Adrenal gland (tissue), 12 donors: Measurements from ENCODE around the gene OPCML. TPM values are rescaled to one million over a fixed set of nuclear protein-coding genes. Genes with fewer than 3 reads are reported as not detected.

Experiments used
- DNase-seq, 7 donors: peaks; one replicate each; pipeline ENCODE4 v3.0.0-alpha.2; 2019 to 2020
- H3K27ac ChIP-seq, 5 donors: fragments of 200-600 bp; sonication (generic) in 4 of 5; 1 replicate in 3 of 5; 2 replicates in 2 of 5; pipeline versions ENCODE4 v1.5.1 to v1.8.0; 2016 to 2020; ENCODE audit warnings: mild to moderate bottlenecking in 1 of 5
- H3K27me3 ChIP-seq: fragments of 200-600 bp; 2 replicates; pipeline ENCODE4 v1.8.0; 2021
- H3K36me3 ChIP-seq, 2 donors: fragments of 200-600 bp; replicated peaks in 1 of 2; 1 replicate in 1 of 2; 2 replicates in 1 of 2; pipeline versions ENCODE4 v1.5.1 to v1.8.0; 2018 to 2022
- H3K4me1 ChIP-seq, 2 donors: fragments of 200-600 bp; replicated peaks in 1 of 2; 1 replicate in 1 of 2; 2 replicates in 1 of 2; pipeline versions ENCODE4 v1.5.1 to v1.8.0; 2018 to 2021
- H3K4me3 ChIP-seq, 4 donors: fragments of 200-600 bp; sonication (generic) in 3 of 4; one replicate each; pipeline ENCODE4 v1.5.1; 2016 to 2018
- H3K9me3 ChIP-seq, 3 donors: fragments of 200-600 bp; sonication (generic) in 1 of 3; replicated peaks in 1 of 3; 1 replicate in 2 of 3; 2 replicates in 1 of 3; pipeline versions ENCODE4 v1.5.1 to v1.8.0; 2016 to 2021
- CTCF ChIP-seq, 6 experiments: fragments of 450-650 bp in 4 of 6; fragments of 200-600 bp in 2 of 6; sonication (generic) in 1 of 6; IDR thresholded peaks; 1 replicate in 5 of 6; 2 replicates in 1 of 6; pipeline versions ENCODE4 v1.5.1 to v1.8.0; 2016 to 2021; ENCODE audit warnings: antibody characterized with exemption in 6 of 6, mild to moderate bottlenecking in 2 of 6, moderate library complexity in 1 of 6
- POLR2A ChIP-seq, 2 donors: fragments of 450-650 bp; IDR thresholded peaks; one replicate each; pipeline ENCODE4 v1.6.1; 2017; ENCODE audit warnings: antibody characterized with exemption in 2 of 2, mild to moderate bottlenecking in 2 of 2, moderate library complexity in 1 of 2
- WGBS, 4 donors: extraction: QIAGEN DNeasy Blood & Tissue Kit in 2 of 4; methylation state at CpG; one replicate each; pipeline versions ENCODE4 v1.1.5 to v1.1.7; 2013 to 2017; 5-methylcytosine and 5-hydroxymethylcytosine counted together
- intact Hi-C, 2 donors: fragments of 100-400 bp; cut with DNase I; formaldehyde crosslinking; loops; one replicate each; pipeline versions ENCODE4 v1.14.1 to v1.15.0; 2022 to 2023
- polyA plus RNA-seq, 3 donors: library from polyadenylated mRNA; stranded (reverse); fragments of 200-250 nt in 2 of 3; fragments of 350-450 nt in 1 of 3; fragmentation: Illumina TruSeq in 1 of 3; extraction: RNeasy Lipid Tissue Mini Kit (QIAGEN cat#74804) in 1 of 3; gene quantifications; one replicate each; pipeline ENCODE4 v1.2.3, GENCODE V29; 2013 to 2014
- total RNA-seq, 9 donors: library from RNA; depleted of rRNA in 4 of 9; stranded (reverse); fragments of >200 nt in 4 of 9; fragments of 120-200 nt in 1 of 9; fragmentation: NEBNext Ultra II Directional in 1 of 9; extraction: Animal tissue kit (Norgen Biotek cat#: 25700) in 1 of 9; gene quantifications; one replicate each; pipeline versions ENCODE4 v1.1.0 to v1.2.4, GENCODE V29; 2013 to 2023
- donor health status: healthy with polysubstance abuse.
- donor health status: Bipolar disorder and iron deficiency.
- donor health status: DM: yes; HTN: yes; CAD: no.
- donor health status: DM: no; HTN: no; CAD: no.
- donor health status: DM: no; HTN: no; CAD: no.
- donor health status: DM: yes; HTN: yes; CAD: no.

Gene OPCML
- total and polyA plus RNA-seq, 12 donors = 0.10 to 5.5 (median 0.72) TPM; not detected in 5

GRCh38 chr11:132941761-132942160 lies 590.5 kb downstream of the OPCML start:
- H3K27ac ChIP-seq = no peak overlapping the region
- H3K4me3 ChIP-seq = no peak overlapping the region
- intact Hi-C loops = no loop called here
- no peaks in the 10 kb centered on the region for H3K9me3 ChIP-seq
- no peak for DNase-seq
- H3K4me1 ChIP-seq = no peaks in the 10 kb centered on the region
- WGBS, 4 donors = 47 to 64% (median 51%) methylated on average over 3 of the region's 3 CpGs
- TF ChIP-seq CTCF (IDR thresholded peaks at IDR 0.05) (no peak), POLR2A (IDR thresholded peaks at IDR 0.05) (no peak)
- no peaks in the 10 kb centered on the region for H3K36me3 ChIP-seq
- peaks cover 5% of the 10 kb centered on the region for H3K27me3 ChIP-seq

- Histone ChIP-seq H3K9me3 (no peaks in the 10 kb centered on the region), H3K4me3 (no peak overlapping the region), H3K27me3 (peaks cover 5% of the 10 kb centered on the region), H3K4me1 (no peaks in the 10 kb centered on the region), H3K36me3 (no peaks in the 10 kb centered on the region), H3K27ac (no peak overlapping the region)
- TF ChIP-seq CTCF (IDR thresholded peaks at IDR 0.05) = peak; percentile 50 to 84 (median 74)
- TF ChIP-seq POLR2A (IDR thresholded peaks at IDR 0.05) = no peak
- intact Hi-C loops = no loop called here
- WGBS, 4 donors = 46 to 58% (median 53%) methylated on average over 4 of the region's 4 CpGs
- DNase-seq = peak in 4 of 7 donors; percentile 25 to 29 (median 28)
These were observed 591.2 kb downstream of the OPCML start for GRCh38 chr11:132941024-132941646.

DNA sequence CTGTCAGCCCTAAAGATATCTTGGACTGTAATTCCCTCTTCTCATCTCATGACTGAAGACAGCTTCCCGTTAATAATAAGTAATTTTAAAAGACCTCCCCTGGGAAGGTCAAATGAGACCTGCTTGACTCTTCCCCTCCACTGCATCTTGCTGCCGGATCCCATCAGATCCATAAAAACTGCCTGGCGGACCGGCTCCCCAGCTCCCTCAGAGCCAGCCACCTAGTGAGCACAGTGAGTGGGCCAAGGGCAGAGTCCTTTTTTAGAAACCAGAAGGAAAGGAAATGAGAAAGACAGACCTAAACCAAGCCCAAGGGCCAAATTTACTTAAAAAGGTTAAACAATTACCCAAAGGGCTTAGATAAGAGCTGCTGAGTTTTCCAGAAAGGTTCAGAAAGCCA lies 595.3 kb downstream of the OPCML start:
- no peaks in the 10 kb centered on the region for H3K36me3 ChIP-seq
- WGBS, 4 donors = 65 to 70% (median 68%) methylated on average over 4 of the region's 4 CpGs
- no peaks in the 10 kb centered on the region for H3K9me3 ChIP-seq
- H3K4me3 ChIP-seq = no peak overlapping the region
- no peaks in the 10 kb centered on the region for H3K4me1 ChIP-seq
- intact Hi-C loops = no loop called here
- no peaks in the 10 kb centered on the region for H3K27me3 ChIP-seq
- DNase-seq = no peak
- no peak for TF ChIP-seq CTCF (IDR thresholded peaks at IDR 0.05)
- no peak for TF ChIP-seq POLR2A (IDR thresholded peaks at IDR 0.05)
- no peak overlapping the region for H3K27ac ChIP-seq

DNA sequence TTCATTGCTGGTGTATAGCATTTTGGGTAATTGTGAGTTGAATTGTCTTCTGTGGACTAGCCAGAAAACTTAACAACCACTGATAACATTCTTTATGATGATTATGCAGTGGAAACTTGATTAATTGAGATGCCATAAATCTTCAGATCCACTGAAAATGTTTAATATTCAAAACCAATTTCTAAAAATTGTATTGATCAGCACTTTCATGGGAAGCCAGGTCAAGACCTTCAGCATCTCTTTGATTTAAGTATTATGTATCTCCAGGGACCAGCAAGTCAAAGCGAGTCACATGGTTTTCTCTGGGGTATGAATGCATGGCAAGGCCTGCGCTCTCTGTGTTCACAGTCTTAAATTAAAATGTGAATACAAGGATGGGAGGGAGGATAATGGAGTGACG lies 596.9 kb downstream of the OPCML start:
- Histone ChIP-seq H3K4me1 (no peaks in the 10 kb centered on the region), H3K27ac (no peak overlapping the region), H3K4me3 (no peak overlapping the region), H3K9me3 (no peaks in the 10 kb centered on the region), H3K36me3 (no peaks in the 10 kb centered on the region), H3K27me3 (no peaks in the 10 kb centered on the region)
- no peak for TF ChIP-seq POLR2A (IDR thresholded peaks at IDR 0.05)
- 84 to 95% (median 86%) methylated on average over 3 of the region's 3 CpGs for WGBS, 4 donors
- intact Hi-C loops = no loop called here
- DNase-seq = no peak

DNA sequence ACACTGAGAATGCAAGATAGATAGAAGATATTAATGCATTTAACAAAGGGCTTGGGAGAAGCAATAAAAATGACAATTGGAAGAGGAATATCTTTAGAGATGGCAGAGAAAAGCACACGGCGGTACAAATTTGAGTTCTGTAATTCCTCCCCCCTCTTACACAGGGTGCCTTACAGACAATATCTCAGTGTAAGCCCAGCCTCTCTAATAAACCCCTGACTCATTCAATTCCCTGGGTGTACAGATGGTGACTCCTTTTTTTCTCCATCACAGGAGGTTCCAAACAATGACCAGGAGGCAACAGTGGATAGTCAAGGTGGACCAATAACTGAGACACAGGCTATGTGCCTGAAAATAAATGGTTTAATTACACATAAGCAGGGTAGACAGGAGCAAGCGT lies 598.6 kb downstream of the OPCML start:
- Histone ChIP-seq H3K27me3 (no peaks in the 10 kb centered on the region), H3K4me3 (no peak overlapping the region), H3K9me3 (no peaks in the 10 kb centered on the region), H3K27ac (no peak overlapping the region), H3K36me3 (no peaks in the 10 kb centered on the region), H3K4me1 (no peaks in the 10 kb centered on the region)
- TF ChIP-seq POLR2A (IDR thresholded peaks at IDR 0.05) (no peak), CTCF (IDR thresholded peaks at IDR 0.05) (no peak)
- intact Hi-C loops = no loop called here
- 81 to 96% (median 89%) methylated on average over 3 of the region's 3 CpGs for WGBS, 4 donors
- DNase-seq = no peak
